ENCODE results near the gene ATP8B1. TPM values are rescaled to one million over a fixed set of nuclear protein-coding genes. Genes with fewer than 3 reads are reported as not detected.

ATP8B1 gene
- total and polyA plus RNA-seq, 2 experiments from 2014 or later = 1.7 to 3.0 TPM

DNA sequence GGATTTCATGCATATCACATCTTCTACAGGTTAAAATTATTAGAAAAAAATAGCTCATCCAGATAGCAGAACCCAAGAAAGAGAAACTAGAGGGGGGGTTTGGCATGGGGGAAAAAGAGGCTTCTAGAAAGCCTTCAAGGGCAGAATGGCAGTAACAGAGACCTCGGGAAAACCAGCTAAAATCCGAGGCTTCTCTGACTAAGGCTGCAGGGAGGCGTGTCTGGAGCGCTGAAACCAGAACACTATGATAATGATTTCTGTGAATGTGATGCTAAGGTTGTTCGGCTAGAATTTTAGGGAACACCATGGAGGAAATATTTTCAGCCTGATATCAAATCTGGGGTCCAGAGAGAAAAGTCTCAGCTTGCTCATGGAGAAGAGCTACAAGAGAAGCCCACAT is 73.0 kb downstream of the ATP8B1 start:
- H3K9me2 ChIP-seq (ENCODE audit: insufficient read depth) = no peaks in the 10 kb centered on the region; the same call in 1 of the 2 replicates
- H3F3A ChIP-seq (replicated peaks; ENCODE audit: low read depth) = no peaks in the 10 kb centered on the region
- ATAC-seq (no peak), DNase-seq (ENCODE audit: low spot score) (no peak)
- no peak overlapping the region for H3K4me3 Mint-ChIP-seq
- H3K27me3 ChIP-seq (ENCODE audit: insufficient read depth) = no peaks in the 10 kb centered on the region
- no peaks in the 10 kb centered on the region for H3K4me1 Mint-ChIP-seq
- H2AFZ ChIP-seq = no peak overlapping the region
- H3K4me2 ChIP-seq = no peak overlapping the region
- H3K79me2 ChIP-seq (replicated peaks; ENCODE audit: insufficient read depth) = no peaks in the 10 kb centered on the region
- H3K36me3 Mint-ChIP-seq (ENCODE audit: low read depth) = peaks cover 12% of the 10 kb centered on the region
- H4K20me1 ChIP-seq (replicated peaks; ENCODE audit: insufficient read depth) = 0 out of 2 replicates have a peak, but pooled peaks cover 3% of the 10 kb centered on the region
- no peak overlapping the region for H3K27ac Mint-ChIP-seq
- no peaks in the 10 kb centered on the region for H3K4me1 ChIP-seq (ENCODE audit: insufficient read depth)
- no peaks in the 10 kb centered on the region; the same call in 1 of the 2 replicates for H3K36me3 ChIP-seq (ENCODE audit: insufficient read depth)
- peaks cover 3% of the 10 kb centered on the region for H3K27me3 Mint-ChIP-seq (ENCODE audit: insufficient read depth, low read depth, poor library complexity)
- no peak overlapping the region for H3K4me3 ChIP-seq
- H3K27ac ChIP-seq (ENCODE audit: low read depth) = no peak overlapping the region
- H3K9me3 Mint-ChIP-seq = peaks cover 6% of the 10 kb centered on the region; the same call in 1 of the 3 replicates
- TF ChIP-seq, protein P1, sequence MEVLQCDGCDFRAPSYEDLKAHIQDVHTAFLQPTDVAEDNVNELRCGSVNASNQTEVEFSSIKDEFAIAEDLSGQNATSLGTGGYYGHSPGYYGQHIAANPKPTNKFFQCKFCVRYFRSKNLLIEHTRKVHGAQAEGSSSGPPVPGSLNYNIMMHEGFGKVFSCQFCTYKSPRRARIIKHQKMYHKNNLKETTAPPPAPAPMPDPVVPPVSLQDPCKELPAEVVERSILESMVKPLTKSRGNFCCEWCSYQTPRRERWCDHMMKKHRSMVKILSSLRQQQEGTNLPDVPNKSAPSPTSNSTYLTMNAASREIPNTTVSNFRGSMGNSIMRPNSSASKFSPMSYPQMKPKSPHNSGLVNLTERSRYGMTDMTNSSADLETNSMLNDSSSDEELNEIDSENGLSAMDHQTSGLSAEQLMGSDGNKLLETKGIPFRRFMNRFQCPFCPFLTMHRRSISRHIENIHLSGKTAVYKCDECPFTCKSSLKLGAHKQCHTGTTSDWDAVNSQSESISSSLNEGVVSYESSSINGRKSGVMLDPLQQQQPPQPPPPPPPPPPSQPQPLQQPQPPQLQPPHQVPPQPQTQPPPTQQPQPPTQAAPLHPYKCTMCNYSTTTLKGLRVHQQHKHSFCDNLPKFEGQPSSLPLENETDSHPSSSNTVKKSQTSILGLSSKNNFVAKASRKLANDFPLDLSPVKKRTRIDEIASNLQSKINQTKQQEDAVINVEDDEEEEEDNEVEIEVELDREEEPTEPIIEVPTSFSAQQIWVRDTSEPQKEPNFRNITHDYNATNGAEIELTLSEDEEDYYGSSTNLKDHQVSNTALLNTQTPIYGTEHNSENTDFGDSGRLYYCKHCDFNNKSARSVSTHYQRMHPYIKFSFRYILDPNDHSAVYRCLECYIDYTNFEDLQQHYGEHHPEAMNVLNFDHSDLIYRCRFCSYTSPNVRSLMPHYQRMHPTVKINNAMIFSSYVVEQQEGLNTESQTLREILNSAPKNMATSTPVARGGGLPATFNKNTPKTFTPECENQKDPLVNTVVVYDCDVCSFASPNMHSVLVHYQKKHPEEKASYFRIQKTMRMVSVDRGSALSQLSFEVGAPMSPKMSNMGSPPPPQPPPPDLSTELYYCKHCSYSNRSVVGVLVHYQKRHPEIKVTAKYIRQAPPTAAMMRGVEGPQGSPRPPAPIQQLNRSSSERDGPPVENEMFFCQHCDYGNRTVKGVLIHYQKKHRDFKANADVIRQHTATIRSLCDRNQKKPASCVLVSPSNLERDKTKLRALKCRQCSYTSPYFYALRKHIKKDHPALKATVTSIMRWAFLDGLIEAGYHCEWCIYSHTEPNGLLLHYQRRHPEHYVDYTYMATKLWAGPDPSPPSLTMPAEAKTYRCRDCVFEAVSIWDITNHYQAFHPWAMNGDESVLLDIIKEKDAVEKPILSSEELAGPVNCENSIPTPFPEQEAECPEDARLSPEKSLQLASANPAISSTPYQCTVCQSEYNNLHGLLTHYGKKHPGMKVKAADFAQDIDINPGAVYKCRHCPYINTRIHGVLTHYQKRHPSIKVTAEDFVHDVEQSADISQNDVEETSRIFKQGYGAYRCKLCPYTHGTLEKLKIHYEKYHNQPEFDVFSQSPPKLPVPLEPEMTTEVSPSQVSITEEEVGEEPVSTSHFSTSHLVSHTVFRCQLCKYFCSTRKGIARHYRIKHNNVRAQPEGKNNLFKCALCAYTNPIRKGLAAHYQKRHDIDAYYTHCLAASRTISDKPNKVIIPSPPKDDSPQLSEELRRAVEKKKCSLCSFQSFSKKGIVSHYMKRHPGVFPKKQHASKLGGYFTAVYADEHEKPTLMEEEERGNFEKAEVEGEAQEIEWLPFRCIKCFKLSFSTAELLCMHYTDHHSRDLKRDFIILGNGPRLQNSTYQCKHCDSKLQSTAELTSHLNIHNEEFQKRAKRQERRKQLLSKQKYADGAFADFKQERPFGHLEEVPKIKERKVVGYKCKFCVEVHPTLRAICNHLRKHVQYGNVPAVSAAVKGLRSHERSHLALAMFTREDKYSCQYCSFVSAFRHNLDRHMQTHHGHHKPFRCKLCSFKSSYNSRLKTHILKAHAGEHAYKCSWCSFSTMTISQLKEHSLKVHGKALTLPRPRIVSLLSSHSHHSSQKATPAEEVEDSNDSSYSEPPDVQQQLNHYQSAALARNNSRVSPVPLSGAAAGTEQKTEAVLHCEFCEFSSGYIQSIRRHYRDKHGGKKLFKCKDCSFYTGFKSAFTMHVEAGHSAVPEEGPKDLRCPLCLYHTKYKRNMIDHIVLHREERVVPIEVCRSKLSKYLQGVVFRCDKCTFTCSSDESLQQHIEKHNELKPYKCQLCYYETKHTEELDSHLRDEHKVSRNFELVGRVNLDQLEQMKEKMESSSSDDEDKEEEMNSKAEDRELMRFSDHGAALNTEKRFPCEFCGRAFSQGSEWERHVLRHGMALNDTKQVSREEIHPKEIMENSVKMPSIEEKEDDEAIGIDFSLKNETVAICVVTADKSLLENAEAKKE (CRISPR knock-in tag; IDR thresholded peaks at IDR 0.05) = no peak
- TF ChIP-seq JUNB (IDR thresholded peaks at IDR 0.05; ENCODE audit: unreplicated experiment) (no peak), EZH2phosphoT487 (IDR thresholded peaks at IDR 0.05; ENCODE audit: unreplicated experiment) (no peak), STAT1 (IDR thresholded peaks at IDR 0.05; ENCODE audit: unreplicated experiment) (no peak), ZNF331 (CRISPR knock-in tag; IDR thresholded peaks at IDR 0.05; ENCODE audit: low read depth) (no peak), EZH2 (IDR thresholded peaks at IDR 0.05; ENCODE audit: low read depth, unreplicated experiment) (no peak), NANOG (IDR thresholded peaks at IDR 0.05; ENCODE audit: borderline replicate concordance) (no peak), ZNF114 (CRISPR knock-in tag; IDR thresholded peaks at IDR 0.05) (no peak)
- TF ChIP-seq, protein P2, sequence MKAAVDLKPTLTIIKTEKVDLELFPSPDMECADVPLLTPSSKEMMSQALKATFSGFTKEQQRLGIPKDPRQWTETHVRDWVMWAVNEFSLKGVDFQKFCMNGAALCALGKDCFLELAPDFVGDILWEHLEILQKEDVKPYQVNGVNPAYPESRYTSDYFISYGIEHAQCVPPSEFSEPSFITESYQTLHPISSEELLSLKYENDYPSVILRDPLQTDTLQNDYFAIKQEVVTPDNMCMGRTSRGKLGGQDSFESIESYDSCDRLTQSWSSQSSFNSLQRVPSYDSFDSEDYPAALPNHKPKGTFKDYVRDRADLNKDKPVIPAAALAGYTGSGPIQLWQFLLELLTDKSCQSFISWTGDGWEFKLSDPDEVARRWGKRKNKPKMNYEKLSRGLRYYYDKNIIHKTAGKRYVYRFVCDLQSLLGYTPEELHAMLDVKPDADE (IDR thresholded peaks at IDR 0.05) = no peak
- TF ChIP-seq, protein P3, sequence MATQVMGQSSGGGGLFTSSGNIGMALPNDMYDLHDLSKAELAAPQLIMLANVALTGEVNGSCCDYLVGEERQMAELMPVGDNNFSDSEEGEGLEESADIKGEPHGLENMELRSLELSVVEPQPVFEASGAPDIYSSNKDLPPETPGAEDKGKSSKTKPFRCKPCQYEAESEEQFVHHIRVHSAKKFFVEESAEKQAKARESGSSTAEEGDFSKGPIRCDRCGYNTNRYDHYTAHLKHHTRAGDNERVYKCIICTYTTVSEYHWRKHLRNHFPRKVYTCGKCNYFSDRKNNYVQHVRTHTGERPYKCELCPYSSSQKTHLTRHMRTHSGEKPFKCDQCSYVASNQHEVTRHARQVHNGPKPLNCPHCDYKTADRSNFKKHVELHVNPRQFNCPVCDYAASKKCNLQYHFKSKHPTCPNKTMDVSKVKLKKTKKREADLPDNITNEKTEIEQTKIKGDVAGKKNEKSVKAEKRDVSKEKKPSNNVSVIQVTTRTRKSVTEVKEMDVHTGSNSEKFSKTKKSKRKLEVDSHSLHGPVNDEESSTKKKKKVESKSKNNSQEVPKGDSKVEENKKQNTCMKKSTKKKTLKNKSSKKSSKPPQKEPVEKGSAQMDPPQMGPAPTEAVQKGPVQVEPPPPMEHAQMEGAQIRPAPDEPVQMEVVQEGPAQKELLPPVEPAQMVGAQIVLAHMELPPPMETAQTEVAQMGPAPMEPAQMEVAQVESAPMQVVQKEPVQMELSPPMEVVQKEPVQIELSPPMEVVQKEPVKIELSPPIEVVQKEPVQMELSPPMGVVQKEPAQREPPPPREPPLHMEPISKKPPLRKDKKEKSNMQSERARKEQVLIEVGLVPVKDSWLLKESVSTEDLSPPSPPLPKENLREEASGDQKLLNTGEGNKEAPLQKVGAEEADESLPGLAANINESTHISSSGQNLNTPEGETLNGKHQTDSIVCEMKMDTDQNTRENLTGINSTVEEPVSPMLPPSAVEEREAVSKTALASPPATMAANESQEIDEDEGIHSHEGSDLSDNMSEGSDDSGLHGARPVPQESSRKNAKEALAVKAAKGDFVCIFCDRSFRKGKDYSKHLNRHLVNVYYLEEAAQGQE (IDR thresholded peaks at IDR 0.05; ENCODE audit: unreplicated experiment) = no peak
